AG04449 (cell line): Measurements from ENCODE around the gene C2CD3.

ENCODE experiments used
- CTCF ChIA-PET: fragments of 350-600 bp; formaldehyde crosslinking; extraction: SDS; loops from one replicate; lab custom pipeline; 2021; ENCODE audit warnings: antibody characterized with exemption; lab: Yijun Ruan, JAX
- POLR2A ChIA-PET: fragments of 400-600, 350-600 bp; formaldehyde crosslinking; extraction: SDS; loops from one replicate; lab custom pipeline; 2020; ENCODE audit warnings: antibody characterized with exemption, inconsistent platforms; lab: Yijun Ruan, JAX
- DNase-seq: peaks from one replicate; pipeline ENCODE4 v3.0.0-alpha.2; 2010; ENCODE audit warnings: low read depth, low spot score
- H3K4me3 ChIP-seq: 2 replicates; pipeline ENCODE4 v1.5.1; 2011; ENCODE audit warnings: low read depth, mild to moderate bottlenecking, control low read depth, low read length
- TF ChIP-seq, protein P1 (sequence below): IDR thresholded peaks from one replicate; pipeline ENCODE4 v1.5.1; 2011; ENCODE audit warnings: mild to moderate bottlenecking, moderate library complexity, low read length, control low read depth, inconsistent platforms; ENCODE audit not compliant: insufficient read depth; ENCODE audit errors: missing control alignments

C2CD3 gene

DNA sequence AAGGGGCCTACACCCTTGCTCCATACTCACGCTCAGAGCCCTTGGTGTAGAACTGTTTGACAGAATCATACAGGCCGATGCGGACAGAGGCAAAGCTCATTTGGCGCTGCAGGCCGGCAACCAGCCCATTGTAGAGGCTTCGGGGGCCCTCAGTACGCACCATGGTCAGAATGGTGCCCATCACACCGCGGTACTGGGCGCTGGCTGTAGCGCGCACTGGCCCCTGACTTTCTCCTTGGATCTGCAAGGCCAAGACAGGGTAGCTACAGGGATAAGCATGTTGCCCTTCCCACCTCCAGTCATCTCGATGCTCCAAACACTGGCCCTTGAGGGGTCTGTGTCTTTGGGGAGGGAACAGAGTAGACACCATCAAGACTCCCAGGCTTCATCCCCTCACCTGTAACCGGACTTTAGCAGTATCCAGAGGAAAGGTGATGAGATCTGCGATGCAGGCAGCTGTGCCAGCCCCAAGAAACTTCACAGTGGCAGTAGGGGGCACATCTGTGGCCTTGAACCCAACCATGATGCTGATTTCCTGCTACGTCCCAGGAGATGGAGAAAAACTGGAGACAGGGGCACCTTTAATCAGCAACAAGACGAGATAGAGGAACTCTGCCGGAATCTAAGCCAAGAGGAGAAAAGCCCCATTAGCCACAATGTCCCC is 192.8 kb downstream of the C2CD3 start:
- POLR2A ChIA-PET, result no interaction called here
- CTCF ChIA-PET, result interaction anchor here (12.0 kb wide), 1 partner anchor 11 kb away, joined by 105 read pairs; no protein-coding TSS in a partner anchor

DNA sequence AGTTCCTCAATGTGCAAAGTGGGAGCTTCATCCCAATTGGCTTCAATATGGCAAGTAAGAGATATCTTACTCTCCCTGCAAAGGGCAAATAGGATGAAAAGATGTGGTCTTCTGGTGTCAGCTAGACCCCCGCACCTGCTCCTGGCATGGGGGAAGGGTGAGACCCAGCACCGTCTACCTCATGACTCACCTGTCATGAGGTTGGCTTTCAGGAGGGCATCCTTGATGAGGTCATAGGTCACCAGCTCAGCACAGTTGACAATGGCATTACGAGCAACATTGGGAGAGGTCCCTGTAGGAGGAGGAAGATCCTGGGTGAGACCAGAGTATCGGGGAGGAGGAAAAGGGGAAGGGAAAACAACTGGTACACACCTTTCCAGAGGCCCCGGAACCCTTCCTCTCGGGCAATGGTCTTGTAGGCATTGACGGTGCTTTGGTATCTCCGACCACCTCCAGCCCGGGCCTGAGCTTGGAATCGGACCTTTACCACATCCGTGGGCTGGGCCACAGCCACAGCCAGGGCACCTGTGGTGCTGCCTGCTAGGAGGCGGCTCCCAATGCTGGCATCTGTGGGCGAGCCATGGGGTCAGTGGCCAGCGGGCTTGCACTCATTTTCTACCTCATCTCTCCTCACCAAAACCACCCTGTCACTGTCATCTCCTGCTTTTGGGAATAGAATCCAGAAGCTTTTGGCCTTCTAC is 194.2 kb downstream of the C2CD3 start:
- H3K4me3 ChIP-seq, result no peak overlapping the region
- TF ChIP-seq, protein P1, sequence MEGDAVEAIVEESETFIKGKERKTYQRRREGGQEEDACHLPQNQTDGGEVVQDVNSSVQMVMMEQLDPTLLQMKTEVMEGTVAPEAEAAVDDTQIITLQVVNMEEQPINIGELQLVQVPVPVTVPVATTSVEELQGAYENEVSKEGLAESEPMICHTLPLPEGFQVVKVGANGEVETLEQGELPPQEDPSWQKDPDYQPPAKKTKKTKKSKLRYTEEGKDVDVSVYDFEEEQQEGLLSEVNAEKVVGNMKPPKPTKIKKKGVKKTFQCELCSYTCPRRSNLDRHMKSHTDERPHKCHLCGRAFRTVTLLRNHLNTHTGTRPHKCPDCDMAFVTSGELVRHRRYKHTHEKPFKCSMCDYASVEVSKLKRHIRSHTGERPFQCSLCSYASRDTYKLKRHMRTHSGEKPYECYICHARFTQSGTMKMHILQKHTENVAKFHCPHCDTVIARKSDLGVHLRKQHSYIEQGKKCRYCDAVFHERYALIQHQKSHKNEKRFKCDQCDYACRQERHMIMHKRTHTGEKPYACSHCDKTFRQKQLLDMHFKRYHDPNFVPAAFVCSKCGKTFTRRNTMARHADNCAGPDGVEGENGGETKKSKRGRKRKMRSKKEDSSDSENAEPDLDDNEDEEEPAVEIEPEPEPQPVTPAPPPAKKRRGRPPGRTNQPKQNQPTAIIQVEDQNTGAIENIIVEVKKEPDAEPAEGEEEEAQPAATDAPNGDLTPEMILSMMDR, result no peak
- ChIA-PET CTCF (interaction anchor here (12.0 kb wide), 1 partner anchor 10 kb away, joined by 105 read pairs; no protein-coding TSS in a partner anchor), POLR2A (no interaction called here)
- DNase-seq, result no peak

More for the DNA sequence above, 192.8 kb downstream of the C2CD3 start:
- no peak overlapping the region for H3K4me3 ChIP-seq
- TF ChIP-seq, protein P1, result no peak
- DNase-seq, result no peak

DNA sequence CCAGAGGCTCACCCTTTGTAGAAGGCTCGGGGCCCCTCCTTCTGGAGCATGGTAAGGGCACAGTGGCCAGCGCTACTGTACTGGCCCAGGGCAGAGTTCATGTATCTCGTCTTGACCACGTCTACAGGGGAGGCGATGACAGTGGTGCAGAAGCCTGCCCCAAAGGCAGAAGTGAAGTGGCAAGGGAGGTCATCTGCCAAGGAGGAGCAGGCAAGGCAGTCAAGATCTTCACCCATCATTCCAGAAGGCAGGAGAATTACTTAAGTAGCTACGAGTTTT is 195.4 kb downstream of the C2CD3 start:
- ChIA-PET POLR2A (no interaction called here), CTCF (interaction anchor here (12.0 kb wide), 1 partner anchor 9 kb away, joined by 105 read pairs; no protein-coding TSS in a partner anchor)
- no peak for DNase-seq
- no peak overlapping the region for H3K4me3 ChIP-seq
- TF ChIP-seq, protein P1, result no peak

DNA sequence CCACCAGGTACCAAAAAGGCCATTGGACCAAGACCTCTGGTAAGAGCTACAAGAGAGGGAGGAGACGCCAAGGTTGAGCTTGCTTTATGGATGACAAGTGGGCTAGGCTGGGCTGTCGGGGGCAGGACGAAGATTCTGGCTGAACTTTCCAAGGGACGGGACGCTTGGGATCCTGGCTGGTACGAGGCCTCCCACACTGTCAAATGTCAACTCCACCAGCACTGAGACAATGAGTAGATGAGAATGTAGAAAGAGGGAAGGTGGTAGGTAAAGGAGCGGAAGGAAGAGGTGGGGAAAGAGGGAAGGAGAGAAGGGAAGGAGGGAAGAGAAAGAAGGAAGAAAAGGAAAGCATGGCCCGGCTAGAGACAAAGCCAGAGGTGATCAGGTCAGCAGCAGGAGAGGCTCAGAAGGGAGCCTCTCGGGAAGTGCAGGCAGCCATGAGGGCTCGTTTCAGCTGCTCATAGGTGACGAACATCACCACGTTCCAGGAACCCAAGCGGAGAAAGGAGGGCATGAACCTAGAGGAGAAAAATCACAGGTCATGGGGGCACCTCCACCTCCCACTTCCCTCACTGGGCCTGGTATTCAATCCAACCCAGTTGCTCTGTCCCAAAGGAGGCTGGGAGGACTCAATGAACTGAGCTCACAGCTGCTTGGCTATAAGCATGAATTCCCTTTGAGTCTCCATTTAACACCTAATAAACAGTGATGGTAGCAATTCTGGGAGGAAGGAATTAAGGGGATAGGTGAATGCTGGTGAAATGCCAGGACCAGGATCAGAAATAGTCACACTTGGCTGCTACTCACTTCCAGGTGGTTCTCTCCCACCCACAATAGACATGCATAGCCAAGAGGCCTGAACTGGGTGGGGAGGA is 196.0 kb downstream of the C2CD3 start:
- CTCF ChIA-PET, result interaction anchor here (12.0 kb wide), 1 partner anchor 8 kb away, joined by 105 read pairs; no protein-coding TSS in a partner anchor
- H3K4me3 ChIP-seq, result no peak overlapping the region
- TF ChIP-seq, protein P1, result no peak
- POLR2A ChIA-PET, result no interaction called here
- DNase-seq, result no peak

DNA sequence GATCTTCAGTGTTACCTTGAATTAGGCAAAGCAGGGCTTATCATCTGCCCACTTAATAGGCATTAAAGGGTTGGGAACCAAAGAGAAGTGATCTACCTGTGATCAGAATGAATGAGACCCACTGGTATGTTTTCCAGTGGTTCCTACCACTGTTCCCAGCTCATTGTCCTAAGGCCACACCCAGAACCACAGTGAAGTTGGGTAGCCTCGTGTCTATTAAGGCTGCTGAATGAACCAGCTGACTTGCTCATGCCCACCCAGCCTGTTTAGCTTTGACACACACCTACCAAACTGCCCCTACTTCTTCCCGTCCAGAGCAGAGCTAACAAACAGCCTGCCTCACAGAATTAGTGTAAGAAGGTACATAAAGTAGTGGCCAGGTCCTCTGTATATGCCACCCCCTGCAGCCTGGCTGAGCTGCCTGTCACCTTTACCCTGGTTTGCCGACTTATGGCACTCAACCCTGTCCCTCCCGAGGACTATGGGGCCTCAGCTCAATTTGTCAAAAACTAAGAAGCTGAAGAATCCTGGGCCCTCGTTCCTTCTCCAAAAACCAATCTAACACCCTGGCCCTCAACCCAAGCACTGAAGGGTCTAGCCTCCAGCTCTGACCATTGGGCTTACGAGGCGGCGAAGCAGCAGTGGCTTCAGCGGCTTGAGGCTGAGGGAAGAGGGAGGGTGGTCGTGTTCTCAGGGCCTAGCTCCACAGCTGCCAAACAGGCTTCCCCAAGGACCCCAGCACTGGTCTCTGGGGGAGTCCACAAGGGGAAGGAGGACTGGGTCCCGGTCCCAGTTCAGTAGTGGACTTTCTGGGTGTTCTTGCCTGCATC is 198.0 kb downstream of the C2CD3 start:
- TF ChIP-seq, protein P1, result no peak
- POLR2A ChIA-PET, result no interaction called here
- H3K4me3 ChIP-seq, result no peak overlapping the region
- no peak for DNase-seq
- CTCF ChIA-PET, result interaction anchor here (12.0 kb wide), 1 partner anchor 6 kb away, joined by 105 read pairs; no protein-coding TSS in a partner anchor
